HG02973 (cell line): ENCODE results near the gene TMEM129.
"Not testable (repeated sequence)": the region's sequence is repeated elsewhere in the genome, so short reads cannot be mapped to it uniquely, and the experiment has no call there.

Experiments used
- ATAC-seq: cut with Tn5 transposase; IDR thresholded peaks from one replicate; pipeline ENCODE4 v1.9.1; 2021; ENCODE audit warnings: moderate library complexity; ENCODE audit not compliant: unreplicated experiment

The TMEM129 gene

GRCh38 chr4:1701671-1702070 is 19.5 kb downstream of the TMEM129 start:
- not testable (repeated sequence) for ATAC-seq

GRCh38 chr4:1695913-1696312 is 25.2 kb downstream of the TMEM129 start:
- ATAC-seq, result no peak

DNA sequence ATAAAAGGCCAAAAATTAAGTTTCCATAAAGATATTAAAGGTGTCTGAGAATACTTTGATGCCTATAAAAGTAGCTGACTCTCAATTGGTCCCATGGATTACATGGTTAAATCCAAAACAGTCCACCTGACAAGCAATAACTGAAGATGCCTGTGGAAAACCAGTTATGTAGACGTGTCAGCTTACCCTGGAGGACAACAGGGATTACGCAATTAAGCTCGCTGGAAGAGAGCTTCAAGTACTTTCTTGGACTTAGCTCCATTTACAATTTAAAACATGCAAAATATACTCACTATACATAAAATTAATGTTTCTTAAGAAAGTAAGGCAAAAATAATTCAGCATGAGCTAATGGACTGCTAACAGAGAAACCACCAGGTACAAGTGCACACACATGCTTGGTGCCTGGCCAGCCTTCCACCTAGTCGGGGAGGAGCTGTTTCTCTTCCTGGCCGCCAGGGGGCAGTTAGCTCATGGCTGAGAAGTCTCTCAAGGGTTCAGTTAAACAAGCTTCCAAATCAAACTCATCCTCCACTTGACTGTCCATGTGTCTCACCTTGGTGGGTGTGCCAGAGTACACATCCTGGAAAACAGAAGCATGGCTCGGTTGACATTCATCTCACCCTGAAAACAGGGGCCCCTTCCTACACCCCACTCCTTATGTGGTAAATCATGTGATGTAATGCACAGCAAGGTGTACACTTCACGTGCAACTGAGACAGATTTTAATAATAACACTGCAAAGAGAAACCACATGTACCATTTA is 27.8 kb downstream of the TMEM129 start:
- no peak for ATAC-seq

GRCh38 chr4:1691737-1692373 is 29.3 kb downstream of the TMEM129 start:
- ATAC-seq, result no peak

- no peak for ATAC-seq
Measured at GRCh38 chr4:1690698-1691097, 30.4 kb downstream of the TMEM129 start.

DNA sequence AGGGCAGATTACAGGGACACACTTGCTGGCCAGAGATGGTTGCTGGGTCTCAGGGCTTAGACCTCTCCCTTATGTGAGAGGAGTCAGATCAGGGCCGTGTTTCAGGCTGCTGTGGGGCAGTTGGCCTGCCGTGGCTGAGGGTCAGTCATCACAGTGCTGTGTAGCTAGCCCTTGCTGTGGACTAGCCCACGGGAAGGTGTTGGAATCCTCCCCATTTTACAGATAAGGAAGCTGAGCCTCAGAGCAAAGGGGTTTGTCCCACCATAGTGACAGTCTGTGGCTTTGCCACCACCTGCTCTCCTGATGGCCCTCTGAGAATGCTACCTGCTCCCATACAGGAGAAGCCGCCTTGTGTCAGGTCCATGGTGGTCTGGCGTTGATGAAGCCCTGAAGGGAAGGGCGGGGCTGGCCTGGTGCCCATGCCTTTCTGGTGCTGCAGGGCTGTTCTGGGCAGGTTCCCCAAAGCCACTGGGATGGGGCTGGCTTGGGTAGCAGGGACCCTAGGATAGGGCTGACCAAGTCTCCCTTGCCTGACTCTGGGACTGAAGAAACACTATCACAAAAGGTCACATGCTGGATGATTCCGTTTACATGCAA is 34.6 kb downstream of the TMEM129 start:
- ATAC-seq, result no peak

DNA sequence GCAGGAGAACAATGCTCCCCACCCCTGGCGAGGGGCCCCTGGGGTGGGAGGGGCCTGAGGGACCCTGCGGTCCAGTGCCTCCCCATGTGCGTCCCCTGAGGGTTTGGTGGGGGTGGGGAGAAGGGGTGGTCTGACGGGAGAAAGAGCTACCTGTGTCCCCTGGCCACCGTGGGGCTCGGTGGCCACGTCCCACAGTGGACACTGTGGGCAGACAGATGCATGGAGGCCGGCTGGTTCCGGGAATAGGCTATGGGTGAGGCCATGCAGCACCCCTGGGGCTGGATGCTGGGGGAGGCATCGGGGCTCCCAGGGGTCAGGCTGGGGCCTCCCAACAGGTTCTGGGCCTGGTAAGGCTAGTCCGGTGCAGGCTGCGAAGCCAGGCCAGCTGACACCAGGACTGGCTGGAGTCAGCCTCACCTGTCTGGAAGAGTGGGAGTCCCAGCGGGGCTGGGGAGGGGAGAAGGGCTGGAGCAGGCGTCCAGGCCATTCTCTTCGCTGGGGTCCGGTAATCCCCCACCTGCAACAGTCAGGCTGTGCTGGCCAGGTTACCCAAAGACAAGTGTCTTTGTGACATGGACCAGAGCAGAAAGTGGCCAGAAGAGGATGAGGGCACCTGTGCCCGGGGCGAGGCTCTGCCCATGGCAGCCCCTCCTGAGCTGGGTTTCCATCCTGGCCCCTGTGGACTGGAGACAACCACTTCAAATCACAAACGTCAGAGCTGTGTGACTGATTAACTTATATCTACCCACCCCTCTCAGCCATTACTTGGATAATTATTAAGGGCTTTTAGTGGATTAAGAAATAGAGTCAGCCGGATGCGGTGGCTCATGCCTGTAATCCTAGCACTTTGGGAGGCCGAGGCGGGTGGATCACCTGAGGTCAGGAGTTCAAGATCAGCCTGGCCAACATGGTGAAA is 35.6 kb downstream of the TMEM129 start:
- no peak for ATAC-seq

DNA sequence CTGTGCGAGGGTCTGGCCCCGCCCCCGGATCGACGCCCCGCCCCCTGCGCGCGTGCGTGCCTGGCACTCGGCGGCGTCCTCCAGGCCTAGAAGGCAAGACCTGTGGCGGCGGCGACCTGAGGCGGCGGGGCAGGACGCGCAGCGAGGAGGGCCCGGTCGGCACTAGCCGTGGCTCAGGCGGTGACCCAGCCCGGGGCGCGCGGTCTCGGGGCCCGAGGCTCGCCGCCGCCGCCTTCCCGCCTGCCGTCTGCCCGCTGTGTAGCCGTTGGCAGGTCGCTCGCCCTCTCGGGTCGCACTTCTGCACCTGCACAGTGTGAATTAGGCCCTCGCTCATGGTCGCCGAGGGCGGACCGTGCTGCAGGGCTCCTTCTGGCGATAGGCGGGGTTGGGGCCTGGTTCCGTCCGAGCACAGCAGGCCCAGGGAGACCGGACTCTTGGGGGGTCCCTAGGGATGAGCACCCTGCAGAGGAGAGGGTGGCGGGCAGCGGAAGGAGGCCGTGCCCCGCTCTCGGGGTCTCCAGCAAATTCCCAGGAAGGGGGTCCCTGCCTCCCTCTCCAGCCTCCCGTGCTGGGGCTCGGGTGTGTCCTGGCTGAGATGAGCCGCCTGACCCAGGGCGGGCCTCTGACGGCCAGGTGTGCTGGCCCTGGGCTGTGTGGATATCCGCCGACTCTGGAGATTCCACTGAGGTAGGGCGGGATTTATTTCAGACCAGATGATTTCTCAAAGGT is 36.5 kb downstream of the TMEM129 start:
- ATAC-seq, result peak; percentile 3

DNA sequence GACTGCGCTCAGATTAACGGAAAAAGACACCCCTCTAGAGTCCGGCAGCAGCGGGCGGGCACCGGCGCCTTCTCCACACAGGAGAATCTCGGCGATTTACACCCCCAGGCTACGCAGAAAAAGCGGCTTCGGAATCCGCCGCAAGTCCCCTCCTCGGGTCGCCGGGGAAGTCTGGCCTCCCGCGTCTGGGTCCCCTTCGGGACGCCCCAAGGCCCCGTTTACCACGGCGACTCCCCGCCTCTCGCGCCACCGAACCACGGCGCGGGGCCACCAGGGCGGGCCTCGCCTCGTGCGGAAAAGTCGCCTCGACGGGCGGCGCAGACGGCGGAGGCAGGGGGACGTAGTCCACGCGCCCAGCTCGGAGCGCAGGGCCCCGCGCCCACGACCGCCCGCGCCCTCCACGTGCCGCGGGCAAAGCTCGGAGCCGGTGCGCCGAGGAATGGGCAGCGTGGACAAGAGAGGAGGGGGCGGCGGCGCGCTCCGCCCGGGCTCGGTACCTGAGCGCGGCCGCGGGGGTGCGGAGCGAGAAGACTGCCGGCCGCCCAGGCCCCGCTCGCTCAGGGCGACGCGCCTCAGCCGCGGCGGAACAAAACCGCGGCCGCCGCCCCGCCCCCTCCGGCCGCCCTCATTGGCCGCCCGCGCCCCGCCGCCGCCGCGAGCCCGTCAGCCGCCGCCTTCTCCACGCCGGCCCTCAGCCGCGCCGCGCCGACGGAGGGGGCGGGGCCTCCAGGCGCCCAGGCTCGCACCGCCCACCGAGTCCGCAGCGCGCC is 37.2 kb downstream of the TMEM129 start, which contains the start of gene FAM53A:
Gene FAM53A (minus strand): TSS at position 578 of the 770 bp plus-strand sequence. CDS start 15,572 bp downstream, outside the sequence.
- peak; percentile 84 for ATAC-seq

DNA sequence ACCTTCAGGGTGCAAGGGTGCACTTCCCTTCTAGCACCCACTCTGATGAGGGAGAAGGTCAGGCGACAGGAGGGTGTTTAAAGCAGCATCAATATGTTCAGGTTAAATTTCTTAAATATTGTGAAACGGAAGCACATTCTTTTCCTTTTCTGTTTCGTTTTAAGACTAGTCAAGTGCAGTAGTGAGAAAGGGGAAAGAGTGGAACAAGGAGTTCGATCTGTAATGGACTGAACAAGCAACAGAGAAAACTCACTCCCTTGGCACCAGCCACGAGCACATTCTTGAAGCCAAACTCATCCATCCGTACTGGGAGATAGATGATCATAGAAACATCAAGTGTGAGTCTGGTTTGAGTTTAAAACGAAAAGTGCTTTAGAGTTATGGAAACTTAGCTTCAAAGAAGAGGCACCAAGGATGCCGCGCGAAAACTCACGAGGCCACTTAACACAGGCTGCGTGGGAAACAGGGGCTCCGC is 37.8 kb downstream of the TMEM129 start:
- ATAC-seq, result peak; percentile 4

DNA sequence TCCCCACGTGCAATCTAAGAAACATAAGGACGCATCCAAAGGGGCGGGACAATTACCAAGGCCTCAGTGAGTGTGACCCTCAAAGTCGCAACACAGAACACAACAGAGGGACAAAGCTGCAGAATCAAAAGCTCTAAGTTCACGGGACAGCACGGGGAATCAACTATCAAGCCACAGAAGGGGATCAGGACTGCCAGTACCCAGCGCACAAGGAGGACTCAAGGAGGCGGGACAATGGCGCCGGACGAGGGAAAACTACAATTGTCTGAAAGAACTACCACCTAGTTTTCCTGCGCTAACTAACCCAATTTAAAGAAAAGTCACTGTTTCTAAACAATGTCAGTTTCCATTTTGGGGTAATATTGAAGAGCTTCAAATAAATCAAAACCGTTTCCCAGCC is 38.3 kb downstream of the TMEM129 start:
- ATAC-seq, result no peak

DNA sequence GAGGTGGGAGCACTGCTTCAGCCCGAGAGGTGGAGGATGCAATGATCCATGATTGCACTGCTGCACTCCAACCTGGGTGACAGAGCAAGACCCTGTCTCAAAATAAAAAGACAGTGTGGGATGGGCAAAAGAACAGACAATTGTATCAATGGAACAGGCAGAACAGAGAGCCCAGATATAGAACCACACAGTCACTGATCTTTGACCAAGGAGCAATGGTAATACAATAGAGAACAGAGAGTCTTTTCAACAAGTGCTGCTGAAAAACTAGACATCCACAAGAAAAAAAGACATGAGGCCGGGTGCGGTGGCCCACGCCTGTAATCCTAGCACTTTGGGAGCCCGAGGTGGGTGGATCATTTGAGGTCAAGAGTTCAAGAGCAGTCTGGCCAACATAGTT is 42.9 kb downstream of the TMEM129 start:
- ATAC-seq, result no peak

- no peak for ATAC-seq
Measured at GRCh38 chr4:1676605-1677525, 44.3 kb downstream of the TMEM129 start.

DNA sequence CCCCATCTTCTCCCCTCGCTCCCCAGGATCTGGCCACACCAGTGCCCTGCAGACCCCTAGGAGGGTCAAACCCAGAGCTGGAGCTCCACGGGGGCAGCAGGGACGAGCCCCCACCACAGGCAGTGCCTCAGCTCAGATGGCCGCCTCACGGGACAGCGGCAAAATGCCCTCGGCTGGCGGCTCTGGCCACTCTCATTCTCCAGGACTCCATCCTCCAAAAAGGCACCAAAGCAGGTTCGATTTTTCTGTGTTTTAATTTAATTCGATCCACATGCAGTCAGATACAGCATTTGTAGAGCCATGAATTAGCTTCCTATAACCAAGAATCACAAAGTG is 45.4 kb downstream of the TMEM129 start:
- no peak for ATAC-seq

- no peak for ATAC-seq
Measured at GRCh38 chr4:1675136-1675801, 45.9 kb downstream of the TMEM129 start.

DNA sequence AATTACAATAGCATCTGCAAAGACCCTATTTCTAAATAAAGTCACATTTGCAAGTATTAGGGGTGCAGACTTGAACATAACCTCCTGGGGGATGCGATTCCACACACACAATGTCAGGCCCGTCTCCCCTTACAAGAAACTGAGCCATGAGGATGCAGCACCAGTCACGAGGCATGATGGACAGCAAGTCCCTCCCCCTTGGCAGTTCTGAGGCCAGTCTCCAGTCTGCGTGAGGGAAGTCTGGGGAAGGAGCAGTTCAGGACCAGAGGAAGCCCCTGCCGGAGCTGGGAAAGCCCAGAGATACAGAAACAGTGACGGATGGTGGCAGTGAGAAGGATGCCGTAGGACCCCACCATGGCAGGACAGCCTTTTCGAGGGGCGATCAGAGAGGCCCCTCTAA is 46.4 kb downstream of the TMEM129 start:
- no peak for ATAC-seq

DNA sequence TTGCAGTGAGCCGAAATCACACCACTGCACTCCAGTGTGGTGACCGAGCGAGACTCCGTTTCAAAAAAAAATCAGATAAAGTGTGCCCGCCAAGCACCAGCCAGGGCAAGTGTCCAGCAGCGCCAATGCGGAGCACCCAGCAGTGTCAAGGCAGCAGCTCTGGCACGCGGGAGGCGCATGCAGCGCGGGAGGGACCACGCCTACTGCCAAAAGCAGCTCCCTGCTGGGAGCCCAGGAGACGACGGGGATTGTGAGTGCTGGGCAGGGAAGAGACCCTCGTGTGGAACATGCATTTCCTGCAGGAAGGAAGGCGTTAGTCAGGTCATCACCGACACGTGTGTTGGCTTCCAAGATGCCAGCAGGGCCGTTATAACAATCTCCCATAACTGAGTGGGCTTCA is 47.5 kb downstream of the TMEM129 start:
- ATAC-seq, result no peak

GRCh38 chr4:1671011-1671410 is 50.1 kb downstream of the TMEM129 start:
- not testable (repeated sequence) for ATAC-seq
